ENCODE data around the gene PRELP. TPM values are rescaled to one million over a fixed set of nuclear protein-coding genes. Genes with fewer than 3 reads are reported as not detected.

The PRELP gene
- total and polyA plus RNA-seq, 2 donors = 0.09 to 7.5 TPM

GRCh38 chr1:203504400-203505250, 29.0 kb downstream of the PRELP start:
- no peak overlapping the region for H3K4me3 ChIP-seq (ENCODE audit: low read length in 2 of 2)
- 46% methylated on average over 12 of the region's 12 CpGs for WGBS

GRCh38 chr1:203505526-203506204, 30.1 kb downstream of the PRELP start:
- Histone ChIP-seq H3K36me3 (ENCODE audit: control insufficient read depth in 2 of 2, insufficient read depth in 2 of 2, low read length in 1 of 2) (no peaks in the 10 kb centered on the region), H3K9me3 (ENCODE audit: control insufficient read depth in 2 of 2, insufficient read depth in 1 of 2, low read length in 1 of 2) (no peaks in the 10 kb centered on the region), H3K4me1 (ENCODE audit: control insufficient read depth in 2 of 2, insufficient read depth in 2 of 2, low read length in 2 of 2) (peaks cover 5 to 23% of the 10 kb centered on the region in 2 donors), H3K4me3 (ENCODE audit: low read length in 2 of 2) (no peak overlapping the region), H3K27ac (ENCODE audit: low read depth in 1 of 2, low read length in 1 of 2) (no peak overlapping the region), H3K27me3 (ENCODE audit: control insufficient read depth in 2 of 2, insufficient read depth in 1 of 2, low read length in 1 of 2) (peaks cover 4 to 18% of the 10 kb centered on the region in 2 donors)
- DNase-seq (ENCODE audit: low read depth in 6 of 9, low spot score in 9 of 9) = no peak
- 96% methylated on average over 8 of the region's 8 CpGs for WGBS

More at GRCh38 chr1:203504400-203505250, 29.0 kb downstream of the PRELP start:
- no peak overlapping the region for H3K27ac ChIP-seq (ENCODE audit: low read depth in 1 of 2, low read length in 1 of 2)
- no peaks in the 10 kb centered on the region for H3K36me3 ChIP-seq (ENCODE audit: control insufficient read depth in 2 of 2, insufficient read depth in 2 of 2, low read length in 1 of 2)
- DNase-seq (ENCODE audit: low read depth in 6 of 9, low spot score in 9 of 9) = peak; percentile 26 to 79 (median 66)
- peaks cover 0 to 14% of the 10 kb centered on the region in 2 donors for H3K4me1 ChIP-seq (ENCODE audit: control insufficient read depth in 2 of 2, insufficient read depth in 2 of 2, low read length in 2 of 2)
- H3K9me3 ChIP-seq (ENCODE audit: control insufficient read depth in 2 of 2, insufficient read depth in 1 of 2, low read length in 1 of 2) = no peaks in the 10 kb centered on the region
- peaks cover 4 to 18% of the 10 kb centered on the region in 2 donors for H3K27me3 ChIP-seq (ENCODE audit: control insufficient read depth in 2 of 2, insufficient read depth in 1 of 2, low read length in 1 of 2)

GRCh38 chr1:203506858-203507626, 31.4 kb downstream of the PRELP start:
- no peaks in the 10 kb centered on the region for H3K9me3 ChIP-seq (ENCODE audit: control insufficient read depth in 2 of 2, insufficient read depth in 1 of 2, low read length in 1 of 2)
- no peak overlapping the region for H3K4me3 ChIP-seq (ENCODE audit: low read length in 2 of 2)
- WGBS = 91% methylated on average over 6 of the region's 6 CpGs
- no peaks in the 10 kb centered on the region for H3K36me3 ChIP-seq (ENCODE audit: control insufficient read depth in 2 of 2, insufficient read depth in 2 of 2, low read length in 1 of 2)
- DNase-seq (ENCODE audit: low read depth in 6 of 9, low spot score in 9 of 9) = no peak
- no peak overlapping the region for H3K27ac ChIP-seq (ENCODE audit: low read depth in 1 of 2, low read length in 1 of 2)
- peaks cover 5 to 35% of the 10 kb centered on the region in 2 donors for H3K4me1 ChIP-seq (ENCODE audit: control insufficient read depth in 2 of 2, insufficient read depth in 2 of 2, low read length in 2 of 2)
- peaks cover 4 to 15% of the 10 kb centered on the region in 2 donors for H3K27me3 ChIP-seq (ENCODE audit: control insufficient read depth in 2 of 2, insufficient read depth in 1 of 2, low read length in 1 of 2)

- peaks cover 4 to 7% of the 10 kb centered on the region in 2 donors for H3K27me3 ChIP-seq (ENCODE audit: control insufficient read depth in 2 of 2, insufficient read depth in 1 of 2, low read length in 1 of 2)
- no peak overlapping the region for H3K27ac ChIP-seq (ENCODE audit: low read depth in 1 of 2, low read length in 1 of 2)
- no peaks in the 10 kb centered on the region for H3K9me3 ChIP-seq (ENCODE audit: control insufficient read depth in 2 of 2, insufficient read depth in 1 of 2, low read length in 1 of 2)
- WGBS = 86% methylated on average over 1 of the region's 1 CpG
- H3K4me3 ChIP-seq (ENCODE audit: low read length in 2 of 2) = no peak overlapping the region
- no peak for DNase-seq (ENCODE audit: low read depth in 6 of 9, low spot score in 9 of 9)
- H3K36me3 ChIP-seq (ENCODE audit: control insufficient read depth in 2 of 2, insufficient read depth in 2 of 2, low read length in 1 of 2) = no peaks in the 10 kb centered on the region
- peaks cover 5 to 42% of the 10 kb centered on the region in 2 donors for H3K4me1 ChIP-seq (ENCODE audit: control insufficient read depth in 2 of 2, insufficient read depth in 2 of 2, low read length in 2 of 2)
Measured at GRCh38 chr1:203507759-203508158, 32.2 kb downstream of the PRELP start.

GRCh38 chr1:203508463-203509073, 33.0 kb downstream of the PRELP start:
- Histone ChIP-seq H3K27ac (ENCODE audit: low read depth in 1 of 2, low read length in 1 of 2) (no peak overlapping the region), H3K4me3 (ENCODE audit: low read length in 2 of 2) (no peak overlapping the region), H3K27me3 (ENCODE audit: control insufficient read depth in 2 of 2, insufficient read depth in 1 of 2, low read length in 1 of 2) (peaks cover under 1 to 3% of the 10 kb centered on the region in 2 donors), H3K4me1 (ENCODE audit: control insufficient read depth in 2 of 2, insufficient read depth in 2 of 2, low read length in 2 of 2) (peaks cover 8 to 50% of the 10 kb centered on the region in 2 donors), H3K36me3 (ENCODE audit: control insufficient read depth in 2 of 2, insufficient read depth in 2 of 2, low read length in 1 of 2) (no peaks in the 10 kb centered on the region), H3K9me3 (ENCODE audit: control insufficient read depth in 2 of 2, insufficient read depth in 1 of 2, low read length in 1 of 2) (no peaks in the 10 kb centered on the region)
- 97% methylated on average over 10 of the region's 10 CpGs for WGBS
- no peak for DNase-seq (ENCODE audit: low read depth in 6 of 9, low spot score in 9 of 9)

- no peaks in the 10 kb centered on the region for H3K27me3 ChIP-seq (ENCODE audit: control insufficient read depth in 2 of 2, insufficient read depth in 1 of 2, low read length in 1 of 2)
- 58% methylated on average over 1 of the region's 1 CpG for WGBS
- DNase-seq (ENCODE audit: low read depth in 6 of 9, low spot score in 9 of 9) = no peak
- H3K27ac ChIP-seq (ENCODE audit: low read depth in 1 of 2, low read length in 1 of 2) = no peak overlapping the region
- H3K4me1 ChIP-seq (ENCODE audit: control insufficient read depth in 2 of 2, insufficient read depth in 2 of 2, low read length in 2 of 2) = peaks cover 12 to 56% of the 10 kb centered on the region in 2 donors
- H3K4me3 ChIP-seq (ENCODE audit: low read length in 2 of 2) = no peak overlapping the region
- no peaks in the 10 kb centered on the region for H3K36me3 ChIP-seq (ENCODE audit: control insufficient read depth in 2 of 2, insufficient read depth in 2 of 2, low read length in 1 of 2)
- H3K9me3 ChIP-seq (ENCODE audit: control insufficient read depth in 2 of 2, insufficient read depth in 1 of 2, low read length in 1 of 2) = no peaks in the 10 kb centered on the region
Measured at GRCh38 chr1:203509135-203509534, 33.5 kb downstream of the PRELP start.

- Histone ChIP-seq H3K27ac (ENCODE audit: low read depth in 1 of 2, low read length in 1 of 2) (no peak overlapping the region), H3K4me3 (ENCODE audit: low read length in 2 of 2) (no peak overlapping the region), H3K9me3 (ENCODE audit: control insufficient read depth in 2 of 2, insufficient read depth in 1 of 2, low read length in 1 of 2) (no peaks in the 10 kb centered on the region), H3K27me3 (ENCODE audit: control insufficient read depth in 2 of 2, insufficient read depth in 1 of 2, low read length in 1 of 2) (no peaks in the 10 kb centered on the region), H3K4me1 (ENCODE audit: control insufficient read depth in 2 of 2, insufficient read depth in 2 of 2, low read length in 2 of 2) (peaks cover 12 to 64% of the 10 kb centered on the region in 2 donors), H3K36me3 (ENCODE audit: control insufficient read depth in 2 of 2, insufficient read depth in 2 of 2, low read length in 1 of 2) (no peaks in the 10 kb centered on the region)
- WGBS = 94% methylated on average over 6 of the region's 6 CpGs
- no peak for DNase-seq (ENCODE audit: low read depth in 6 of 9, low spot score in 9 of 9)
Measured at GRCh38 chr1:203511513-203511912, 35.9 kb downstream of the PRELP start.

GRCh38 chr1:203511930-203512329, 36.3 kb downstream of the PRELP start:
- Histone ChIP-seq H3K27me3 (ENCODE audit: control insufficient read depth in 2 of 2, insufficient read depth in 1 of 2, low read length in 1 of 2) (no peaks in the 10 kb centered on the region), H3K27ac (ENCODE audit: low read depth in 1 of 2, low read length in 1 of 2) (no peak overlapping the region), H3K4me3 (ENCODE audit: low read length in 2 of 2) (no peak overlapping the region), H3K9me3 (ENCODE audit: control insufficient read depth in 2 of 2, insufficient read depth in 1 of 2, low read length in 1 of 2) (no peaks in the 10 kb centered on the region), H3K4me1 (ENCODE audit: control insufficient read depth in 2 of 2, insufficient read depth in 2 of 2, low read length in 2 of 2) (peaks cover 12 to 64% of the 10 kb centered on the region in 2 donors), H3K36me3 (ENCODE audit: control insufficient read depth in 2 of 2, insufficient read depth in 2 of 2, low read length in 1 of 2) (no peaks in the 10 kb centered on the region)
- no peak for DNase-seq (ENCODE audit: low read depth in 6 of 9, low spot score in 9 of 9)
- WGBS = 98% methylated on average over 4 of the region's 4 CpGs
